ENCODE data around the gene CILP2. TPM values are rescaled to one million over a fixed set of nuclear protein-coding genes. Genes with fewer than 3 reads are reported as not detected.

The CILP2 gene
- total and polyA plus RNA-seq, 2 of the 8 experiments (the other 6 are each of a cell fraction or from before 2014, with no cell fraction given), result 4.4 to 5.8 TPM

DNA sequence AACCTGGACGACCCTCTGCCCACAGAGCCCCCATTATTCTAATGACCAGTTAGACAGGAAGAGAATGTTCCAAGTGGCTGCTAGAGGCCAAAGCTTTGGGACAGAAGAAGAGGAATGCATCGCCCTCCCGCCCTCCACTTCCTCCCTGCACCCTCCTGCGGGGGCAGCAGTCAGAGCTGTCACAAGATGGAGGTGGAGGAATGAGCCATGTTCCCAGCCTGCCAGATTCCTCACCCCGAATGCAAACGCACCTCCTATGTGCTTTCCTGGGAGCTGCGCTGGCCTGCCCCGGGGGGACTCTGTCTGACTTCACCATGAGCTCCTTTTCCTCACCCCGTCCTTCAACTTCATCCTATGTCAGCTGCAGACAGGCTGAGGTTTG is 7.7 kb upstream of the CILP2 start:
- Histone ChIP-seq H2BK15ac (ENCODE audit: low read length) (no peak overlapping the region), H3K4me3 (ENCODE audit: extremely low read depth in 1 of 4, insufficient read depth in 2 of 4, low read depth in 3 of 4, low read length in 4 of 4) (no peak overlapping the region), H3K79me1 (ENCODE audit: low read depth, low read length) (0 out of 2 replicates have a peak, but pooled peaks cover 4% of the 10 kb centered on the region), H4K20me1 (replicated peaks in 1 of 2; ENCODE audit: control insufficient read depth in 1 of 2, insufficient read depth in 2 of 2, low read length in 2 of 2) (peaks cover 6 to 26% of the 10 kb centered on the region in 2 experiments), H2BK5ac (ENCODE audit: low read depth, low read length) (no peak overlapping the region), H3K27me3 (replicated peaks in 1 of 4; ENCODE audit: control insufficient read depth in 3 of 4, extremely low read depth in 1 of 4, insufficient read depth in 3 of 4, low read length in 3 of 4) (no peaks in the 10 kb centered on the region; a peak in 1 of 7 replicates), H3K4me2 (ENCODE audit: insufficient read depth in 1 of 2, low read depth in 2 of 2, low read length in 2 of 2) (no peak overlapping the region), H2AFZ (ENCODE audit: low read length) (no peak overlapping the region), H3K23me2 (ENCODE audit: low read depth, low read length) (no peaks in the 10 kb centered on the region), H3K9ac (replicated peaks in 1 of 4; ENCODE audit: extremely low read depth in 1 of 4, low read depth in 3 of 4, low read length in 3 of 4) (no peak overlapping the region), H3K23ac (ENCODE audit: insufficient read length) (no peak overlapping the region), H3K56ac (replicated peaks; ENCODE audit: insufficient read length, low read depth, low read length) (no peak overlapping the region), H3K79me2 (ENCODE audit: control insufficient read depth in 1 of 2, insufficient read depth in 2 of 2, low read length in 2 of 2) (no peaks in the 10 kb centered on the region), H2BK20ac (ENCODE audit: low read length) (no peak overlapping the region), H3K4me1 (replicated peaks in 1 of 4; ENCODE audit: control insufficient read depth in 3 of 4, insufficient read depth in 4 of 4, low read length in 3 of 4) (peaks cover 0 to 3% (median 3%) of the 10 kb centered on the region in 4 experiments; a peak in 3 of 7 replicates), H4K5ac (ENCODE audit: insufficient read length, low read depth, low read length) (no peak overlapping the region), H3K18ac (ENCODE audit: extremely low read depth, low read length) (no peak overlapping the region), H4K8ac (ENCODE audit: extremely low read depth, insufficient read depth, low read length) (no peak overlapping the region), H2BK120ac (replicated peaks; ENCODE audit: low read depth, low read length) (no peak overlapping the region), H3K4ac (replicated peaks; ENCODE audit: insufficient read length, low read depth, low read length) (no peak overlapping the region), H3K9me3 (ENCODE audit: insufficient read depth in 2 of 2, low read depth in 1 of 2, low read length in 1 of 2) (no peaks in the 10 kb centered on the region), H3K36me3 (ENCODE audit: control insufficient read depth in 2 of 4, insufficient read depth in 4 of 4, low read length in 3 of 4) (peaks cover 0 to 24% (median 10%) of the 10 kb centered on the region in 4 experiments; a peak in 6 of 8 replicates), H4K91ac (replicated peaks; ENCODE audit: insufficient read length, low read length) (no peak overlapping the region), H2AK5ac (ENCODE audit: low read depth, low read length) (no peak overlapping the region), H2BK12ac (ENCODE audit: low read depth, low read length) (no peak overlapping the region), H3K27ac (ENCODE audit: low read depth, low read length) (no peak overlapping the region), H3K14ac (ENCODE audit: insufficient read length) (no peak overlapping the region)
- FAIRE-seq (no peak), DNase-seq (ENCODE audit: low read depth in 1 of 2, low spot score in 2 of 2) (no peak)
- ChIA-PET CTCF (ENCODE audit: partially characterized antibody) (interaction anchor here (0.5 to 6.7 kb wide), 13 partner anchors 9 to 1991 kb away, joined by 3 to 181 read pairs (median 3); partner anchors contain the start of genes GMIP and TSSK6), POLR2A (ENCODE audit: partially characterized antibody) (interaction anchor here (0.6 to 3.5 kb wide), 10 partner anchors 9 to 145 kb away, joined by 3 to 34 read pairs (median 4); partner anchors contain the start of genes GATAD2A, GMIP, LPAR2 and NDUFA13)
- WGBS, 2 experiments (ENCODE audit: extremely low coverage in 1 of 2, insufficient coverage in 1 of 2, insufficient read length in 1 of 2, insufficient replicate concordance in 2 of 2, low coverage in 1 of 2, low lambda C conversion rate in 2 of 2, missing lambda C conversion rate in 1 of 2), result 68% methylated on average over 8 of the region's 9 CpGs; no CpG with 5 or more reads in 1 of the 2 experiments
- TF ChIP-seq, protein P1, sequence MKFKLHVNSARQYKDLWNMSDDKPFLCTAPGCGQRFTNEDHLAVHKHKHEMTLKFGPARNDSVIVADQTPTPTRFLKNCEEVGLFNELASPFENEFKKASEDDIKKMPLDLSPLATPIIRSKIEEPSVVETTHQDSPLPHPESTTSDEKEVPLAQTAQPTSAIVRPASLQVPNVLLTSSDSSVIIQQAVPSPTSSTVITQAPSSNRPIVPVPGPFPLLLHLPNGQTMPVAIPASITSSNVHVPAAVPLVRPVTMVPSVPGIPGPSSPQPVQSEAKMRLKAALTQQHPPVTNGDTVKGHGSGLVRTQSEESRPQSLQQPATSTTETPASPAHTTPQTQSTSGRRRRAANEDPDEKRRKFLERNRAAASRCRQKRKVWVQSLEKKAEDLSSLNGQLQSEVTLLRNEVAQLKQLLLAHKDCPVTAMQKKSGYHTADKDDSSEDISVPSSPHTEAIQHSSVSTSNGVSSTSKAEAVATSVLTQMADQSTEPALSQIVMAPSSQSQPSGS (IDR thresholded peaks at IDR 0.05; ENCODE audit: low read length), result no peak
- TF ChIP-seq CHD2 (IDR thresholded peaks at IDR 0.05; ENCODE audit: low read length), result no peak
- TF ChIP-seq, protein P2, sequence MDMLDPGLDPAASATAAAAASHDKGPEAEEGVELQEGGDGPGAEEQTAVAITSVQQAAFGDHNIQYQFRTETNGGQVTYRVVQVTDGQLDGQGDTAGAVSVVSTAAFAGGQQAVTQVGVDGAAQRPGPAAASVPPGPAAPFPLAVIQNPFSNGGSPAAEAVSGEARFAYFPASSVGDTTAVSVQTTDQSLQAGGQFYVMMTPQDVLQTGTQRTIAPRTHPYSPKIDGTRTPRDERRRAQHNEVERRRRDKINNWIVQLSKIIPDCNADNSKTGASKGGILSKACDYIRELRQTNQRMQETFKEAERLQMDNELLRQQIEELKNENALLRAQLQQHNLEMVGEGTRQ (IDR thresholded peaks at IDR 0.05; ENCODE audit: low read length), result no peak
- TF ChIP-seq RBBP5 (IDR thresholded peaks at IDR 0.05; ENCODE audit: borderline replicate concordance, low read depth, low read length), result no peak
- 0 out of 4 replicates have a peak, but pooled peaks of 1 of the 2 experiments have one; percentile 64 for TF ChIP-seq SIN3A (conservative IDR thresholded peaks at IDR 0.05 in 1 of 2, IDR thresholded peaks at IDR 0.05 in 1 of 2; ENCODE audit: low read depth in 1 of 2, low read length in 2 of 2)
- TF ChIP-seq RAD21 (IDR thresholded peaks at IDR 0.05 in 1 of 2, conservative IDR thresholded peaks at IDR 0.05 in 1 of 2; ENCODE audit: low read depth in 2 of 2, low read length in 2 of 2), result no peak
- no peak for TF ChIP-seq CBX5 (IDR thresholded peaks at IDR 0.05; ENCODE audit: low read depth, low read length)
- no peak for TF ChIP-seq RNF2 (IDR thresholded peaks at IDR 0.05; ENCODE audit: borderline replicate concordance, low read depth, low read length, missing control alignments, poor library complexity, severe bottlenecking)
- TF ChIP-seq HDAC6 (IDR thresholded peaks at IDR 0.05; ENCODE audit: low read depth, low read length), result no peak

Measured in H1 (cell line).